ENCODE results near the gene AK9. TPM values are rescaled to one million over a fixed set of nuclear protein-coding genes. Genes with fewer than 3 reads are reported as not detected.

The AK9 gene
- 54.7 TPM for total RNA-seq

GRCh38 chr6:109690737-109691621 lies at the start of gene AK9, which contains the start of gene FIG4:
Gene AK9, minus strand, starts transcription at chr6:109691202. Its CDS starts 15,457 bp downstream, at chr6:109675745.
Gene FIG4, plus strand, starts transcription at chr6:109691296. Its CDS starts 140 bp downstream, at chr6:109691436.

GRCh38 chr6:109482905-109483734 lies 207.9 kb downstream of the AK9 start, which contains the start of gene ZBTB24:
Gene ZBTB24, minus strand, starts transcription at chr6:109483219. Its CDS starts 1,193 bp downstream, at chr6:109482026.

GRCh38 chr6:109455437-109456110 lies 235.4 kb downstream of the AK9 start, which contains the start of gene MICAL1:
Gene MICAL1, minus strand, starts transcription at chr6:109455772. Its CDS starts 1,576 bp downstream, at chr6:109454196.

Other genes with a start within 250 kb of the AK9 start
- 18.9 TPM for gene MICAL1, start 235.4 kb downstream of the AK9 start, total RNA-seq
- 14.5 TPM for gene ZBTB24, start 208.0 kb downstream of the AK9 start, total RNA-seq
- gene FIG4, start 94 bp upstream of the AK9 start, total RNA-seq: 76.4 TPM

All from diencephalon (tissue), 1 donor.